Loucy (cell line): Measurements from ENCODE around the gene FYN.

Experiments used
- H2AFZ ChIP-seq: fragments of 200-600 bp; sonication (generic); 2 replicates; pipeline ENCODE4 v1.6.0; 2016; ENCODE audit warnings: antibody characterized with exemption, mild to moderate bottlenecking, low read length, moderate library complexity
- H3F3A ChIP-seq: fragments of 200-600 bp; 2 replicates; pipeline ENCODE4 v1.6.0; 2016; ENCODE audit warnings: antibody characterized with exemption, low read depth, mild to moderate bottlenecking
- H3K27me3 ChIP-seq: fragments of 200-600 bp; sonication (generic); 2 replicates; pipeline ENCODE4 v1.6.1; 2014; ENCODE audit warnings: low read length, mild to moderate bottlenecking; ENCODE audit not compliant: insufficient read depth, poor library complexity, severe bottlenecking
- H3K36me3 ChIP-seq: fragments of 200-600 bp; sonication (generic); 2 replicates; pipeline ENCODE4 v1.6.1; 2016; ENCODE audit warnings: low read length; ENCODE audit not compliant: insufficient read depth
- H3K4me1 ChIP-seq: fragments of 200-600 bp; sonication (generic); 2 replicates; pipeline ENCODE4 v1.5.1; 2014; ENCODE audit warnings: low read length, mild to moderate bottlenecking; ENCODE audit not compliant: insufficient read depth, poor library complexity, severe bottlenecking
- H3K4me2 ChIP-seq: fragments of 200-600 bp; sonication (generic); 2 replicates; pipeline ENCODE4 v1.6.0; 2014; ENCODE audit warnings: antibody characterized with exemption, low read length, low read depth, mild to moderate bottlenecking; ENCODE audit not compliant: poor library complexity, severe bottlenecking
- H3K4me3 ChIP-seq: fragments of 200-600 bp; sonication (generic); 2 replicates; pipeline ENCODE4 v1.5.1; 2014; ENCODE audit warnings: low read length, mild to moderate bottlenecking, mixed read lengths; ENCODE audit not compliant: poor library complexity, severe bottlenecking
- H3K79me2 ChIP-seq: fragments of 200-600 bp; sonication (generic); 2 replicates; pipeline ENCODE4 v1.6.1; 2014; ENCODE audit warnings: low read length; ENCODE audit not compliant: insufficient read depth
- H3K9ac ChIP-seq: fragments of 200-600 bp; sonication (generic); 2 replicates; pipeline ENCODE4 v1.6.0; 2014; ENCODE audit warnings: mild to moderate bottlenecking, low read depth, low read length, moderate library complexity; ENCODE audit not compliant: poor library complexity, severe bottlenecking
- H3K9me2 ChIP-seq: fragments of 200-600 bp; sonication (generic); replicated peaks from 2 replicates; pipeline ENCODE4 v1.6.1; 2016; ENCODE audit warnings: low read depth, low read length, mixed read lengths
- H3K9me3 ChIP-seq: fragments of 200-600 bp; sonication (generic); 2 replicates; pipeline ENCODE4 v1.6.1; 2014; ENCODE audit warnings: mild to moderate bottlenecking, antibody characterized with exemption, low read length, low read depth; ENCODE audit not compliant: insufficient read depth
- H4K20me1 ChIP-seq: fragments of 200-600 bp; sonication (generic); 2 replicates; pipeline ENCODE4 v1.6.0; 2014; ENCODE audit warnings: antibody characterized with exemption, low read length, mild to moderate bottlenecking; ENCODE audit not compliant: insufficient read depth, poor library complexity, severe bottlenecking
- EZH2phosphoT487 ChIP-seq: fragments of 200-600 bp; IDR thresholded peaks from 2 replicates; pipeline ENCODE4 v1.6.1; 2018; ENCODE audit warnings: antibody characterized with exemption, mild to moderate bottlenecking, moderate library complexity, borderline replicate concordance
- TF ChIP-seq, protein P1 (sequence below): fragments of 200-600 bp; sonication (generic); conservative IDR thresholded peaks from 2 replicates; pipeline ENCODE4 v1.5.1; 2014; ENCODE audit warnings: mild to moderate bottlenecking, antibody characterized with exemption, low read length

Gene FYN

GRCh38 chr6:111620169-111620568 is 253.1 kb downstream of the FYN start:
- Histone ChIP-seq H3K36me3 (no peaks in the 10 kb centered on the region), H3K9me2 (no peaks in the 10 kb centered on the region), H3K27me3 (no peaks in the 10 kb centered on the region), H2AFZ (no peak overlapping the region), H3K9me3 (no peaks in the 10 kb centered on the region), H4K20me1 (no peaks in the 10 kb centered on the region), H3F3A (no peaks in the 10 kb centered on the region), H3K4me1 (no peaks in the 10 kb centered on the region), H3K9ac (no peak overlapping the region), H3K4me3 (no peak overlapping the region), H3K4me2 (no peak overlapping the region), H3K79me2 (no peaks in the 10 kb centered on the region)
- no peak for TF ChIP-seq EZH2phosphoT487
- TF ChIP-seq, protein P1, sequence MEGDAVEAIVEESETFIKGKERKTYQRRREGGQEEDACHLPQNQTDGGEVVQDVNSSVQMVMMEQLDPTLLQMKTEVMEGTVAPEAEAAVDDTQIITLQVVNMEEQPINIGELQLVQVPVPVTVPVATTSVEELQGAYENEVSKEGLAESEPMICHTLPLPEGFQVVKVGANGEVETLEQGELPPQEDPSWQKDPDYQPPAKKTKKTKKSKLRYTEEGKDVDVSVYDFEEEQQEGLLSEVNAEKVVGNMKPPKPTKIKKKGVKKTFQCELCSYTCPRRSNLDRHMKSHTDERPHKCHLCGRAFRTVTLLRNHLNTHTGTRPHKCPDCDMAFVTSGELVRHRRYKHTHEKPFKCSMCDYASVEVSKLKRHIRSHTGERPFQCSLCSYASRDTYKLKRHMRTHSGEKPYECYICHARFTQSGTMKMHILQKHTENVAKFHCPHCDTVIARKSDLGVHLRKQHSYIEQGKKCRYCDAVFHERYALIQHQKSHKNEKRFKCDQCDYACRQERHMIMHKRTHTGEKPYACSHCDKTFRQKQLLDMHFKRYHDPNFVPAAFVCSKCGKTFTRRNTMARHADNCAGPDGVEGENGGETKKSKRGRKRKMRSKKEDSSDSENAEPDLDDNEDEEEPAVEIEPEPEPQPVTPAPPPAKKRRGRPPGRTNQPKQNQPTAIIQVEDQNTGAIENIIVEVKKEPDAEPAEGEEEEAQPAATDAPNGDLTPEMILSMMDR: no peak

GRCh38 chr6:111618407-111618806 is 254.8 kb downstream of the FYN start:
- no peak for TF ChIP-seq EZH2phosphoT487
- TF ChIP-seq, protein P1: no peak
- Histone ChIP-seq H4K20me1 (no peaks in the 10 kb centered on the region), H3K4me3 (no peak overlapping the region), H3K9ac (no peak overlapping the region), H2AFZ (no peak overlapping the region), H3K9me3 (no peaks in the 10 kb centered on the region), H3K27me3 (no peaks in the 10 kb centered on the region), H3K9me2 (no peaks in the 10 kb centered on the region), H3K36me3 (no peaks in the 10 kb centered on the region), H3F3A (no peaks in the 10 kb centered on the region), H3K79me2 (no peaks in the 10 kb centered on the region), H3K4me1 (no peaks in the 10 kb centered on the region), H3K4me2 (no peak overlapping the region)

- no peaks in the 10 kb centered on the region for H3K79me2 ChIP-seq
Observed at GRCh38 chr6:111617149-111617548, 256.1 kb downstream of the FYN start.

More at GRCh38 chr6:111617149-111617548, 256.1 kb downstream of the FYN start:
- no peaks in the 10 kb centered on the region for H3K36me3 ChIP-seq
- H3K9me3 ChIP-seq: no peaks in the 10 kb centered on the region
- no peak overlapping the region for H2AFZ ChIP-seq
- no peaks in the 10 kb centered on the region for H3K27me3 ChIP-seq
- no peaks in the 10 kb centered on the region for H3K4me1 ChIP-seq
- H3K4me2 ChIP-seq: no peak overlapping the region
- no peaks in the 10 kb centered on the region for H3K9me2 ChIP-seq
- H3F3A ChIP-seq: no peaks in the 10 kb centered on the region
- H3K9ac ChIP-seq: no peak overlapping the region
- no peak for TF ChIP-seq EZH2phosphoT487
- TF ChIP-seq, protein P1: no peak
- no peak overlapping the region for H3K4me3 ChIP-seq
- H4K20me1 ChIP-seq: no peaks in the 10 kb centered on the region
